Suprapubic skin (tissue), 4 donors: ENCODE data around the gene VSX2. TPM values are rescaled to one million over a fixed set of nuclear protein-coding genes. Genes with fewer than 3 reads are reported as not detected.

Source experiments
- DNase-seq, 2 donors: peaks; one replicate each; pipeline ENCODE4 v3.0.0-alpha.2; 2019; ENCODE audit warnings: low spot score in 2 of 2
- H3K27ac ChIP-seq: fragments of 200-600 bp; sonication (generic); one replicate; pipeline ENCODE4 v1.5.1; 2019
- H3K27me3 ChIP-seq: fragments of 200-600 bp; sonication (generic); one replicate; pipeline ENCODE4 v1.5.1; 2019
- H3K36me3 ChIP-seq: fragments of 200-600 bp; sonication (generic); one replicate; pipeline ENCODE4 v1.5.1; 2019
- H3K4me1 ChIP-seq: fragments of 200-600 bp; sonication (generic); one replicate; pipeline ENCODE4 v1.5.1; 2019
- H3K4me3 ChIP-seq: fragments of 200-600 bp; sonication (generic); one replicate; pipeline ENCODE4 v1.5.1; 2019; ENCODE audit warnings: mild to moderate bottlenecking
- H3K9me3 ChIP-seq: fragments of 200-600 bp; sonication (generic); one replicate; pipeline ENCODE4 v1.5.1; 2019
- CTCF ChIP-seq, 2 donors: fragments of 200-600 bp in 1 of 2; fragments of 450-650 bp in 1 of 2; sonication (generic) in 1 of 2; IDR thresholded peaks; one replicate each; pipeline ENCODE4 v1.5.1; 2016 to 2019; ENCODE audit warnings: antibody characterized with exemption in 2 of 2, mild to moderate bottlenecking in 1 of 2, moderate library complexity in 1 of 2
- EP300 ChIP-seq: sonication (generic); formaldehyde crosslinking; IDR thresholded peaks from one replicate; pipeline ENCODE4 v1.6.1; 2017; ENCODE audit warnings: antibody characterized with exemption
- POLR2A ChIP-seq, 2 donors: fragments of 450-650 bp; IDR thresholded peaks; one replicate each; pipeline ENCODE4 v1.6.1; 2017; ENCODE audit warnings: antibody characterized with exemption in 2 of 2, mild to moderate bottlenecking in 2 of 2, moderate library complexity in 2 of 2
- POLR2AphosphoS5 ChIP-seq, 3 donors: sonication (generic); formaldehyde crosslinking; IDR thresholded peaks; one replicate each; pipeline ENCODE4 v1.6.1; 2017; ENCODE audit warnings: antibody characterized with exemption in 3 of 3
- WGBS: methylation state at CpG from one replicate; pipeline ENCODE4 v1.1.5; 2018; 5-methylcytosine and 5-hydroxymethylcytosine counted together
- total RNA-seq, 4 donors: library from RNA; depleted of rRNA; stranded (reverse); fragments of >200 nt; gene quantifications; one replicate each; pipeline ENCODE4 v1.1.0, GENCODE V29; 2016

VSX2 gene
- total RNA-seq, 4 donors from 2014 or later, result not detected

GRCh38 chr14:74286736-74287135 is 47.5 kb downstream of the VSX2 start:
- H3K36me3 ChIP-seq, result peaks cover 99% of the 10 kb centered on the region

GRCh38 chr14:74289801-74290200 is 50.6 kb downstream of the VSX2 start:
- H3K27ac ChIP-seq, result no peak overlapping the region
- H3K9me3 ChIP-seq, result no peaks in the 10 kb centered on the region
- H3K4me1 ChIP-seq, result no peaks in the 10 kb centered on the region
- no peak for DNase-seq
- no peak overlapping the region for H3K4me3 ChIP-seq
- TF ChIP-seq POLR2AphosphoS5 (IDR thresholded peaks at IDR 0.05) (no peak), POLR2A (IDR thresholded peaks at IDR 0.05) (no peak), EP300 (no peak), CTCF (IDR thresholded peaks at IDR 0.05) (no peak)
- WGBS, result 94% methylated on average over 3 of the region's 5 CpGs
- peaks cover 96% of the 10 kb centered on the region for H3K36me3 ChIP-seq
- no peaks in the 10 kb centered on the region for H3K27me3 ChIP-seq

More at GRCh38 chr14:74286736-74287135, 47.5 kb downstream of the VSX2 start:
- H3K27me3 ChIP-seq, result no peaks in the 10 kb centered on the region
- H3K4me1 ChIP-seq, result no peaks in the 10 kb centered on the region
- no peaks in the 10 kb centered on the region for H3K9me3 ChIP-seq
- 81% methylated on average over 7 of the region's 7 CpGs for WGBS
- no peak for DNase-seq
- H3K4me3 ChIP-seq, result no peak overlapping the region
- no peak overlapping the region for H3K27ac ChIP-seq
- TF ChIP-seq CTCF (IDR thresholded peaks at IDR 0.05) (no peak), POLR2AphosphoS5 (IDR thresholded peaks at IDR 0.05) (no peak), EP300 (no peak), POLR2A (IDR thresholded peaks at IDR 0.05) (no peak)

GRCh38 chr14:74290415-74290814 is 51.2 kb downstream of the VSX2 start:
- no peaks in the 10 kb centered on the region for H3K27me3 ChIP-seq
- TF ChIP-seq POLR2A (IDR thresholded peaks at IDR 0.05), result no peak
- no peak for TF ChIP-seq CTCF (IDR thresholded peaks at IDR 0.05)
- no peaks in the 10 kb centered on the region for H3K9me3 ChIP-seq
- no peaks in the 10 kb centered on the region for H3K4me1 ChIP-seq
- H3K36me3 ChIP-seq, result peaks cover 96% of the 10 kb centered on the region
- no peak overlapping the region for H3K27ac ChIP-seq
- no peak for DNase-seq
- H3K4me3 ChIP-seq, result no peak overlapping the region
- WGBS, result 74% methylated on average over 7 of the region's 7 CpGs

- no peaks in the 10 kb centered on the region for H3K4me1 ChIP-seq
- TF ChIP-seq CTCF (IDR thresholded peaks at IDR 0.05) (no peak), EP300 (no peak), POLR2A (IDR thresholded peaks at IDR 0.05) (no peak), POLR2AphosphoS5 (IDR thresholded peaks at IDR 0.05) (no peak)
- H3K9me3 ChIP-seq, result no peaks in the 10 kb centered on the region
- peaks cover 96% of the 10 kb centered on the region for H3K36me3 ChIP-seq
- DNase-seq, result no peak
- H3K27ac ChIP-seq, result no peak overlapping the region
- no peak overlapping the region for H3K4me3 ChIP-seq
- H3K27me3 ChIP-seq, result no peaks in the 10 kb centered on the region
- 95% methylated on average over 10 of the region's 11 CpGs for WGBS
Observed at GRCh38 chr14:74292061-74292460, 52.8 kb downstream of the VSX2 start.

- Histone ChIP-seq H3K27me3 (no peaks in the 10 kb centered on the region), H3K27ac (no peak overlapping the region), H3K4me3 (no peak overlapping the region), H3K9me3 (no peaks in the 10 kb centered on the region), H3K4me1 (peaks cover 1% of the 10 kb centered on the region), H3K36me3 (peaks cover 93% of the 10 kb centered on the region)
- DNase-seq, result no peak
- TF ChIP-seq POLR2A (IDR thresholded peaks at IDR 0.05), result no peak
- no peak for TF ChIP-seq EP300
- no peak for TF ChIP-seq CTCF (IDR thresholded peaks at IDR 0.05)
- 71% methylated on average over 2 of the region's 2 CpGs for WGBS
Observed at GRCh38 chr14:74293606-74294005, 54.4 kb downstream of the VSX2 start.
